GM12878 (cell line): ENCODE data around the gene TAF10. TPM values are rescaled to one million over a fixed set of nuclear protein-coding genes. Genes with fewer than 3 reads are reported as not detected.

Experiments used
- BCL11A ChIP-seq: IDR thresholded peaks from 2 replicates; pipeline ENCODE4 v1.6.1; 2011; ENCODE audit warnings: low read depth, low read length
- BHLHE40 ChIP-seq, 2 experiments: fragments of 450-650 bp in 1 of 2; IDR thresholded peaks; 2 replicates each; pipeline ENCODE4 v1.6.1; 2011 to 2017; ENCODE audit warnings: low read depth in 2 of 2, borderline replicate concordance in 1 of 2, improper control_type of control experiment in 1 of 2, low read length in 1 of 2, mild to moderate bottlenecking in 1 of 2
- CEBPZ ChIP-seq: fragments of 150-350 bp; IDR thresholded peaks from 2 replicates; pipeline ENCODE4 v1.6.1; 2016; ENCODE audit warnings: low read depth, low read length
- CHD4 ChIP-seq: fragments of 200-600 bp; sonication (generic); IDR thresholded peaks from 2 replicates; pipeline ENCODE4 v1.6.1; 2016; ENCODE audit warnings: mild to moderate bottlenecking
- CREB1 ChIP-seq: IDR thresholded peaks from 2 replicates; pipeline ENCODE4 v1.6.1; 2012; ENCODE audit warnings: low read depth, mild to moderate bottlenecking, inconsistent platforms
- ETV6 ChIP-seq, 2 experiments: fragments of 450-650 bp in 1 of 2; IDR thresholded peaks in 1 of 2; conservative IDR thresholded peaks in 1 of 2; 2 replicates each; pipeline ENCODE4 v1.6.1; 2014; ENCODE audit warnings: antibody characterized with exemption in 1 of 2, borderline replicate concordance in 1 of 2, low read depth in 1 of 2, mild to moderate bottlenecking in 1 of 2, moderate library complexity in 1 of 2
- GATAD2B ChIP-seq: fragments of 450-650 bp; conservative IDR thresholded peaks from 2 replicates; pipeline ENCODE4 v1.6.1; 2017; ENCODE audit warnings: low read depth, mild to moderate bottlenecking, moderate library complexity
- IKZF2 ChIP-seq, 2 experiments: fragments of 450-650 bp; IDR thresholded peaks; 2 replicates each; pipeline ENCODE4 v1.6.1; 2017; ENCODE audit warnings: mild to moderate bottlenecking in 2 of 2, moderate library complexity in 2 of 2
- MYC ChIP-seq: IDR thresholded peaks from 2 replicates; pipeline ENCODE4 v1.6.1; 2011; ENCODE audit warnings: mild to moderate bottlenecking, low read length, moderate library complexity, inconsistent platforms; ENCODE audit not compliant: insufficient read depth, insufficient replicate concordance, insufficient read length, severe bottlenecking
- NR2C1 ChIP-seq: fragments of 450-650 bp; IDR thresholded peaks from 2 replicates; pipeline ENCODE4 v1.6.1; 2017; ENCODE audit warnings: antibody characterized with exemption, mild to moderate bottlenecking, moderate library complexity
- PML ChIP-seq: IDR thresholded peaks from 2 replicates; pipeline ENCODE4 v1.6.1; 2012; ENCODE audit warnings: low read length, inconsistent platforms
- SMC3 ChIP-seq: IDR thresholded peaks from 2 replicates; pipeline ENCODE4 v1.6.1; 2011; ENCODE audit warnings: low read length, improper control_type of control experiment, borderline replicate concordance
- SREBF1 ChIP-seq: IDR thresholded peaks from 2 replicates; pipeline ENCODE4 v1.6.1; 2012; ENCODE audit warnings: mild to moderate bottlenecking, low read length
- SRF ChIP-seq, 2 experiments: IDR thresholded peaks; 2 replicates each; pipeline ENCODE4 v1.6.1; 2011; ENCODE audit warnings: low read depth in 2 of 2, low read length in 2 of 2, mild to moderate bottlenecking in 1 of 2, moderate library complexity in 1 of 2
- SUZ12 ChIP-seq: fragments of 200-600 bp; sonication (generic); IDR thresholded peaks from one replicate; pipeline ENCODE4 v1.6.1; 2018; ENCODE audit warnings: antibody characterized with exemption, mild to moderate bottlenecking; ENCODE audit not compliant: unreplicated experiment
- polyA plus RNA-seq, 11 experiments: library from polyadenylated mRNA; depleted of rRNA in 4 of 11; unstranded in 6 of 11; stranded (reverse) in 5 of 11; fragments of >200 nt; fragmentation: Nextera tagmentation in 4 of 11; fragmentation: Illumina TruSeq in 1 of 11; extraction: Ambion mirVana in 4 of 11; extraction: Trizol in 1 of 11; gene quantifications; 1 replicate in 1 of 11; 2 replicates in 10 of 11; pipeline versions ENCODE4 v1.2.1 to v1.2.3, GENCODE V29; 2011 to 2016; ENCODE audit warnings: inconsistent platforms in 2 of 11, missing spikeins in 2 of 11, low read depth in 1 of 11
- total RNA-seq, 4 experiments: library from RNA; depleted of rRNA in 3 of 4; stranded (reverse); fragments of >200 nt in 3 of 4; fragmentation: Illumina TruSeq in 1 of 4; extraction: Trizol in 1 of 4; gene quantifications; 2 replicates each; pipeline versions ENCODE4 v1.2.1 to v1.2.3, GENCODE V29; 2013 to 2021
- TF ChIP-seq, protein P1 (sequence below): fragments of 450-650 bp; IDR thresholded peaks from 2 replicates; pipeline ENCODE4 v1.6.1; 2017; ENCODE audit warnings: antibody characterized with exemption, mild to moderate bottlenecking, moderate library complexity
- TF ChIP-seq, protein P2 (sequence below): IDR thresholded peaks from 2 replicates; pipeline ENCODE4 v1.6.1; 2012; ENCODE audit warnings: low read depth, low read length, improper control_type of control experiment
- TF ChIP-seq, protein P3 (sequence below): fragments of 450-650 bp; formaldehyde crosslinking; IDR thresholded peaks from 2 replicates; pipeline ENCODE4 v1.5.0; 2022; ENCODE audit warnings: mild to moderate bottlenecking, missing genetic modification characterization

Gene TAF10
- total and polyA plus RNA-seq, 10 of the 15 experiments (the other 5 are each of a cell fraction or from before 2014, with no cell fraction given): 26.7 to 251 (median 149) TPM

DNA sequence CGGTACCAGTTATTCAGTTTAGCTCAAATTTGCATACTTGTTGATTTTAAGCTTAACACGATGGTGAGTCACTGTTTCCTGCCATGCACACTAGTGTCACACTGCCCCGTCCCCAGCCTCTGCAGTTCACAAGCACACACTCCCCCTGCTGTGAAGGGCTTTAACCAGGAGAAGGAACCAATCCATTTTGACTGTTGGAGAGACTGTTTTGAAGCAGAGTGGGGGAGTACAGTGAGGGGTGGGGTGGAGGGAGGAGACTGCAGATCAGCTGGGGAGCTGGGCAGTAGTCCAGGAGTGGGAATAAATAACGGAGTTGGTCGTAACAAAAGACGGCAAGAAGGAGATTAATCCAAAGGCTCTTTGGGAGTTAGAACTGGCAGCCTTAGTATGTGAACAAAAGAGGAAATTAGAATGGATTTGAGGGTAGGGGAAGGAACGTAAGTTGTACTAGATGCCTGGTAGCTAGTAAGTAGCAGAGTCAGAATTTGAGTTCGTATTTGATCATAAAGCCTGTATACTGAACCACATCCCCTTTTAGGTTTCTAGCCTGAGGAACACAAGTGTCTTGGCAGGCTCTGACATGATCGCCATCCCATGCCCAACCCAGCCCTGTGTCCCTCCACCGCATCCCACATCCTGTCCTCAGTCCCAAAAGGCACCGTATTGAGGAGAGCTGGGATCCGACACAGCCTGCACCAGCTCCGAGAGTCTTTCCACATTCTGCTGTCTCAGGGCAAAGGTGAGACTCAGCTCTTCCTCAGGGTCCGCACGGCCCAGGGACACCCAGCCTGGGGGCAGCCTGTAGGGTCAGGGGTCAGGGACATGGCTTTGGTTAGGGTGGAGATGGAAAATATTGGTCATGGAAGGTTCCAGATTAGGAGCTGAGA is 6.3 kb upstream of the TAF10 start (continued):
- TF ChIP-seq SUZ12: no peak
- no peak for TF ChIP-seq SRF (IDR thresholded peaks at IDR 0.05; ENCODE audit: low read depth in 2 of 2, low read length in 2 of 2)
- no peak for TF ChIP-seq CREB1
- TF ChIP-seq BCL11A: peak; percentile 57; the same call in 1 of the 2 replicates
- TF ChIP-seq MYC: no peak
- no peak for TF ChIP-seq SMC3
- TF ChIP-seq CHD4: no peak
- TF ChIP-seq, protein P1, sequence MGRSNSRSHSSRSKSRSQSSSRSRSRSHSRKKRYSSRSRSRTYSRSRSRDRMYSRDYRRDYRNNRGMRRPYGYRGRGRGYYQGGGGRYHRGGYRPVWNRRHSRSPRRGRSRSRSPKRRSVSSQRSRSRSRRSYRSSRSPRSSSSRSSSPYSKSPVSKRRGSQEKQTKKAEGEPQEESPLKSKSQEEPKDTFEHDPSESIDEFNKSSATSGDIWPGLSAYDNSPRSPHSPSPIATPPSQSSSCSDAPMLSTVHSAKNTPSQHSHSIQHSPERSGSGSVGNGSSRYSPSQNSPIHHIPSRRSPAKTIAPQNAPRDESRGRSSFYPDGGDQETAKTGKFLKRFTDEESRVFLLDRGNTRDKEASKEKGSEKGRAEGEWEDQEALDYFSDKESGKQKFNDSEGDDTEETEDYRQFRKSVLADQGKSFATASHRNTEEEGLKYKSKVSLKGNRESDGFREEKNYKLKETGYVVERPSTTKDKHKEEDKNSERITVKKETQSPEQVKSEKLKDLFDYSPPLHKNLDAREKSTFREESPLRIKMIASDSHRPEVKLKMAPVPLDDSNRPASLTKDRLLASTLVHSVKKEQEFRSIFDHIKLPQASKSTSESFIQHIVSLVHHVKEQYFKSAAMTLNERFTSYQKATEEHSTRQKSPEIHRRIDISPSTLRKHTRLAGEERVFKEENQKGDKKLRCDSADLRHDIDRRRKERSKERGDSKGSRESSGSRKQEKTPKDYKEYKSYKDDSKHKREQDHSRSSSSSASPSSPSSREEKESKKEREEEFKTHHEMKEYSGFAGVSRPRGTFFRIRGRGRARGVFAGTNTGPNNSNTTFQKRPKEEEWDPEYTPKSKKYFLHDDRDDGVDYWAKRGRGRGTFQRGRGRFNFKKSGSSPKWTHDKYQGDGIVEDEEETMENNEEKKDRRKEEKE: no peak
- no peak for TF ChIP-seq GATAD2B
- no peak for TF ChIP-seq NR2C1
- TF ChIP-seq PML: no peak
- peak in 1 of 2 experiments; percentile 32; a peak in 1 of 4 replicates for TF ChIP-seq IKZF2 (IDR thresholded peaks at IDR 0.05)
- no peak for TF ChIP-seq SREBF1
- TF ChIP-seq BHLHE40 (IDR thresholded peaks at IDR 0.05; ENCODE audit: borderline replicate concordance in 1 of 2, low read depth in 2 of 2, low read length in 1 of 2): no peak
- TF ChIP-seq, protein P2, sequence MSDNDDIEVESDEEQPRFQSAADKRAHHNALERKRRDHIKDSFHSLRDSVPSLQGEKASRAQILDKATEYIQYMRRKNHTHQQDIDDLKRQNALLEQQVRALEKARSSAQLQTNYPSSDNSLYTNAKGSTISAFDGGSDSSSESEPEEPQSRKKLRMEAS: no peak
- no peak for TF ChIP-seq CEBPZ
- TF ChIP-seq, protein P3, sequence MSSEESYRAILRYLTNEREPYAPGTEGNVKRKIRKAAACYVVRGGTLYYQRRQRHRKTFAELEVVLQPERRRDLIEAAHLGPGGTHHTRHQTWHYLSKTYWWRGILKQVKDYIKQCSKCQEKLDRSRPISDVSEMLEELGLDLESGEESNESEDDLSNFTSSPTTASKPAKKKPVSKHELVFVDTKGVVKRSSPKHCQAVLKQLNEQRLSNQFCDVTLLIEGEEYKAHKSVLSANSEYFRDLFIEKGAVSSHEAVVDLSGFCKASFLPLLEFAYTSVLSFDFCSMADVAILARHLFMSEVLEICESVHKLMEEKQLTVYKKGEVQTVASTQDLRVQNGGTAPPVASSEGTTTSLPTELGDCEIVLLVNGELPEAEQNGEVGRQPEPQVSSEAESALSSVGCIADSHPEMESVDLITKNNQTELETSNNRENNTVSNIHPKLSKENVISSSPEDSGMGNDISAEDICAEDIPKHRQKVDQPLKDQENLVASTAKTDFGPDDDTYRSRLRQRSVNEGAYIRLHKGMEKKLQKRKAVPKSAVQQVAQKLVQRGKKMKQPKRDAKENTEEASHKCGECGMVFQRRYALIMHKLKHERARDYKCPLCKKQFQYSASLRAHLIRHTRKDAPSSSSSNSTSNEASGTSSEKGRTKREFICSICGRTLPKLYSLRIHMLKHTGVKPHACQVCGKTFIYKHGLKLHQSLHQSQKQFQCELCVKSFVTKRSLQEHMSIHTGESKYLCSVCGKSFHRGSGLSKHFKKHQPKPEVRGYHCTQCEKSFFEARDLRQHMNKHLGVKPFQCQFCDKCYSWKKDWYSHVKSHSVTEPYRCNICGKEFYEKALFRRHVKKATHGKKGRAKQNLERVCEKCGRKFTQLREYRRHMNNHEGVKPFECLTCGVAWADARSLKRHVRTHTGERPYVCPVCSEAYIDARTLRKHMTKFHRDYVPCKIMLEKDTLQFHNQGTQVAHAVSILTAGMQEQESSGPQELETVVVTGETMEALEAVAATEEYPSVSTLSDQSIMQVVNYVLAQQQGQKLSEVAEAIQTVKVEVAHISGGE: no peak
- TF ChIP-seq ETV6 (conservative IDR thresholded peaks at IDR 0.05 in 1 of 2, IDR thresholded peaks at IDR 0.05 in 1 of 2; ENCODE audit: borderline replicate concordance in 1 of 2, low read depth in 1 of 2): no peak
